PFSK-1 (cell line): ENCODE measurements around the gene EXOC1.

Source experiments
- FOXP2 ChIP-seq: optimal IDR thresholded peaks from 2 replicates; pipeline ENCODE3; 2011; ENCODE audit warnings: borderline replicate concordance, control low read depth, inconsistent platforms; ENCODE audit not compliant: insufficient read depth; ENCODE audit errors: extremely low read length, extremely low read depth
- POLR2AphosphoS5 ChIP-seq: IDR thresholded peaks from 2 replicates; pipeline ENCODE4 v1.6.1; 2012; ENCODE audit warnings: low read depth, mild to moderate bottlenecking, control low read depth, low read length, moderate library complexity
- REST ChIP-seq, 2 experiments: IDR thresholded peaks; 2 replicates each; pipeline versions ENCODE4 v1.6.1 to v1.8.0; 2011 to 2012; ENCODE audit warnings: low read depth in 2 of 2, low read length in 2 of 2, control low read depth in 1 of 2, inconsistent platforms in 1 of 2, mild to moderate bottlenecking in 1 of 2, moderate library complexity in 1 of 2; ENCODE audit not compliant: insufficient read depth in 1 of 2
- SIN3A ChIP-seq: IDR thresholded peaks from 2 replicates; pipeline ENCODE4 v1.6.1; 2012; ENCODE audit warnings: mild to moderate bottlenecking, low read length, moderate library complexity, borderline replicate concordance; ENCODE audit not compliant: insufficient read depth
- TAF1 ChIP-seq: IDR thresholded peaks from 2 replicates; pipeline ENCODE4 v1.6.1; 2012; ENCODE audit warnings: low read length, control low read depth, borderline replicate concordance; ENCODE audit not compliant: insufficient read depth

Gene EXOC1

GRCh38 chr4:55857586-55857985, 4.1 kb downstream of the EXOC1 start:
- TF ChIP-seq POLR2AphosphoS5 = no peak
- no peak for TF ChIP-seq TAF1
- TF ChIP-seq FOXP2 = no peak
- no peak for TF ChIP-seq SIN3A
- TF ChIP-seq REST (IDR thresholded peaks at IDR 0.05; ENCODE audit: insufficient read depth in 1 of 2, low read depth in 2 of 2, low read length in 2 of 2) = no peak

- no peak for TF ChIP-seq POLR2AphosphoS5
- no peak for TF ChIP-seq TAF1
- no peak for TF ChIP-seq REST (IDR thresholded peaks at IDR 0.05; ENCODE audit: insufficient read depth in 1 of 2, low read depth in 2 of 2, low read length in 2 of 2)
- no peak for TF ChIP-seq SIN3A
- TF ChIP-seq FOXP2 = no peak
Observed at GRCh38 chr4:55859711-55860110, 6.3 kb downstream of the EXOC1 start.

GRCh38 chr4:55864577-55865223, 11.3 kb downstream of the EXOC1 start:
- no peak for TF ChIP-seq POLR2AphosphoS5
- TF ChIP-seq FOXP2 = no peak
- TF ChIP-seq REST (IDR thresholded peaks at IDR 0.05; ENCODE audit: insufficient read depth in 1 of 2, low read depth in 2 of 2, low read length in 2 of 2) = no peak
- TF ChIP-seq SIN3A = no peak
- no peak for TF ChIP-seq TAF1

- TF ChIP-seq POLR2AphosphoS5 = no peak
- no peak for TF ChIP-seq SIN3A
- no peak for TF ChIP-seq TAF1
- no peak for TF ChIP-seq FOXP2
- no peak for TF ChIP-seq REST (IDR thresholded peaks at IDR 0.05; ENCODE audit: insufficient read depth in 1 of 2, low read depth in 2 of 2, low read length in 2 of 2)
Observed at GRCh38 chr4:55865228-55865806, 11.9 kb downstream of the EXOC1 start.
